ENCODE results near the gene MPIG6B.
"Not testable (repeated sequence)": the region's sequence is repeated elsewhere in the genome, so short reads cannot be mapped to it uniquely, and the experiment has no call there.

Gene MPIG6B

DNA sequence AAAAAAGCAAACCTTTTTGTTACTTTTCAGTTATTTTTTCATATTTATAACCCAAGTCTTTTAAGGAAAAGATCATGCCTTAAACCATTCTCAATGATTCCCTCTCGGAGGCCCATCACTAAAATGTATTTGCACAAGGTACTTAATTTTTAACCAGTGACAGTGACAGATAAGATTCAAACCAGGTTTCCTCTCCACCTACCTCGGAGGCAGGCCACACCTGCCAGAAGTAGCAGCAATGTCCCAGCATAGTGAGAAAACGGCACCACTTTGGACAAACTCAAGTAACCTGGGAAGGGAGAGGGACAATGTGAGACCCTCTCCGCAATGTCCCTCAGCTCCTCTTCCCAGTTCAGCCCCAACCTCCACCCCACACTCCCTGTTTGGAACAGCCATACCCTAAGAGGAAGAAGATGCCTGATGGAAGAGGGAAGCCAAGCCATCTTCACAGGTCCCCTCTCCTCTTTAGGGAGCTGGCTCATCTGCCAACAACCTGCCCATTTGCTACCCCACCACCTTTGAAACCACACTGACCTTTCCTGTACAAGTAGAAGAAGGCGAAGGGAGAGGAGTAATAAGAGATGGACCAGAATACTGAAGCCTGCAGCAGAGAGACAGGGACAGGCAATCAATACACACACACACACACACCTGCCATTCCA, 22.3 kb upstream of the MPIG6B start:
- no peak for DNase-seq (ENCODE audit: low spot score)

DNA sequence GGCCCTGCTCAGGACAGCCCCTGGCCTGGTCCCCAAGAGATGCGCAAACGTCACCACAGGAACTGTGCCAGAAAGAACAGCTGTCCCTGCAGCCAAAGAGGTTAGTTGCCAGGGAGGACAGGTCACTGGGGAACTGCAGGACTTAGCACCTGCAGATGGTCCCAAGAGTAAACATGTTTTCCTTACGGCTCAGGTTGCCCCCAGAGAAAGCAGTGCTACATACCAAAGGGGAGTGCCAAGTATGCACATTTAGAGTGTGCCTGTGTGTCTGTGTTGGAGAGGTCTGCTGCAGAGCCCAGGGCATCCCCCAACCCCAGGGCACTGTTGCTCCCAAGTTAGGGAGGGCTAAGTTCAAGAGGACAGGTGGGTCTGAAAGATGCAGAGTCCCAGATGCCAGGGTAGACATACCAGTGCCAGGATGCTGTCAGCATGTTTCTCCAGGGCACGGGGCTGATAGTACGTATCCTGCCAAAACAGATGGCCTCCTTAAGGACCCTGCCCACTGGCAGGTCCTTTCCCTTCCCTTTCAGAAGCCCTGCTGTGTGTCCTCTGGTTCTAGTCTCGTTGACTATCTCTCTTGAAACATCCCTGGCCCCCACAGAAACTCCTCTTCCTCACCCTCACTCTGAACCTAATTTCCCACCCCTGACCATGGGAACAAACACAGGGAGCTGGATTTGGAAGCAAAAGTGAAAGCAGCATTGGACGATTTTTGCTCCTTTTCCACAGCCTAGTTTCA, 21.3 kb upstream of the MPIG6B start:
- no peak for DNase-seq (ENCODE audit: low spot score)

DNA sequence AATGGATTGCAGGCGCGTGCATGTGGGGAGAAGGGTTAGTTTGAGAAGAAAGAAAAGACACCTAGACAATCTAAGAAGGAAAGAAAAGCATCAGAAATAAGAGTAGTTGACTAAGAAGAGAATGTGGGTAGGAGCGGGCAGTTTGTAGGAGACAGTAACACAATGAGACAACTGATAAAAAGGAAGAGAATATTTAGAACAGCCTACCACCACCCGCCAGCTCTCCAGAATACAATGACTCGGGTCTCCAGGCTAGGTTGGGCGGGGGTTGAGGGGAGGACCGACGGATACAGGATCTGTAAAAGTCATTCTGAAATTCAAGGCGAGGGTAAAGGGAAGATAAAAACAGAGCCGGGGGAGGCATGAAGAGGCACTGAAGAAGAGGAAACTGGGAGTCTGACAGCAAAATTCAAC, 20.8 kb upstream of the MPIG6B start:
- peak; percentile 7 for DNase-seq (ENCODE audit: low spot score)

DNA sequence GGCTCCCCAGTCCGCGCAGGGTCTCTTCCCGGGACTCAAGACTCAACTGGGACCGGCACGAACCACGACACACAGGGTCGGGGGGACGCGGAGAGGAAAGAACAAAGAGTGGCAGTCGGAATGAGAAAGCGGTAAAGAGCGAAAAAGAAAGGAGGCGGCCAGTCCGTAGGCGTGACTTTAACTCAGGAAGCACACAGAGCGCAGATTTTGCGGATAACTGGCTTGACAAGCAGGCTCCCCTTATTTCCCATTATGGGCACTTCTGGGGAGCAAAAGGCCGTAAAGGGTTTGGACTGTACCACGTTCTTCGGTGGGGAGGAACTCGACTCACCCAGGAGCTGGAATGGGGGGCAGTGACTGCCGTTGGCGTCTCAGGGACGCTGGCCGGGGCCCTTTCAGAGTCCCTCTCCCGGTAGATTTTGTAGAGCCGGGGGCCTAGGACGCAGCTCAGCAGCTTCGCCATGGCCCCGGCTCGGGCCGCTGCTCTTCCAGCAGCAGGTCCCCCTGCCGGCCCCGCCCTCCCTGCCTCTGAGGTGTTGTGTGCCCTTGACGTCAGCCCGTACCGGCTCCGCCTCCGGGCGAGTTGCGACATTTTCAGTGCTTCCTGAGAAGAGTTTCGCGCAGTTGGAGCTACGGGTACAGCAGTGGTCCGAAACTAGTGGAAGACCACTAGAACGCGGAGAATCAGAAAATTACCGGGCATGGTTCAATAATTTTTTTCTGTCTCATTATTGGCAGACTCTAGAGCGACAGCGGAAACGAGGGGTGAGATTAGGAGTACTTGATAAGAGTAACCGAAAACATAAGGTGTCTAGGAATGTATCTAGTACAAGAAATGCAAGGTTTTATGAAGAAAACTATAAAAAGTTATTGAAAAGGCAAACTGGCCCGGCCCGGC, 20.1 kb upstream of the MPIG6B start, which contains the start of gene ABHD16A:
Gene ABHD16A (minus strand): TSS at position 506 of the 898 bp plus-strand sequence. CDS start 43 bp downstream, at position 463.
- peak; percentile 97 for DNase-seq (ENCODE audit: low spot score)

DNA sequence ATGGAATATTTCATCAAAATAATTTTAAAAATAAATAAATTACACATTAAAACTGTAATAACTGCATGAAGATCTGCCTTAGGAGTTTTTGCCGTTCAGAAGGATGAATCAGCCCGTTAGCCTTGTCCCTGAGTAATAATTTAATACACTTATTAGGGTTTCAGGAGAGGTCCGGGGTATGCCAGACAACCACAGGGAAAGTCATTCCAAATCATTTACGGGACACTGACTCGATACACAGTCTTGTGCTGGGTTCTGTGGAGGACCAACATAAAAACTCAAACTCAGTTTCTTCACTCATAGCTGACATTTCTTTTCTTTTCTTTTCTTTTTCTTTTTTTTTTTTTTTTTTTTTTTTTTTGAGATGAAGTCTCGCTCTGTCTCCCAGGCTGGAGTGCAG, 17.2 kb upstream of the MPIG6B start:
- DNase-seq (ENCODE audit: low spot score): no peak

DNA sequence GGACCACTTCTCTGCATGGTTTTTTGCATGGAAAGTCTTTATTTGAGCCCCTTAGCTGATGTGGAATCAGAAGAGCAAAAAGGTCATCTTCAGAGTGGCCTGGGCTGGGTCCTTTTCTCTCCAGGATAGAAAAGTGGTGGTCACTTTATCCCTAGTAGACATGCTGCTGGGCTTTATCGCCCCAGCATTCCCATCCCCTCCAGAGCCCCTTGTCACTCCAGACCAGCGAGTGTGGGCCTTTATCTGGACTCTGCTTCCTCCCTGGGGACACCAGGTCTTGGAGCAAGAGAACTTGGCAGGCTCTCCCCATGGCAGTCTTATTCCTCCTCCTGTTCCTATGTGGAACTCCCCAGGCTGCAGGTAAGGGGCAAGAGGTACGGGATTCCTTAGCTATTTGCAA, 16.6 kb upstream of the MPIG6B start, which contains the start of gene LY6G6F:
Gene LY6G6F (plus strand): TSS at position 268 of the 400 bp plus-strand sequence. CDS start 41 bp downstream, at position 309.
- DNase-seq (ENCODE audit: low spot score): no peak

DNA sequence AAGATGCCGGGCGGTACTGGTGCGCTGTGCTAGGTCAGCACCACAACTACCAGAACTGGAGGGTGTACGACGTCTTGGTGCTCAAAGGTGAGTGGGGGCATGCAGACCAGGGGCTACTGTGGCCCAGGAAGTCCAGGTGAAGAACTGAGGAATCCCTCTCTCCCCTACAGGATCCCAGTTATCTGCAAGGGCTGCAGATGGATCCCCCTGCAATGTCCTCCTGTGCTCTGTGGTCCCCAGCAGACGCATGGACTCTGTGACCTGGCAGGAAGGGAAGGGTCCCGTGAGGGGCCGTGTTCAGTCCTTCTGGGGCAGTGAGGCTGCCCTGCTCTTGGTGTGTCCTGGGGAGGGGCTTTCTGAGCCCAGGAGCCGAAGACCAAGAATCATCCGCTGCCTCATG, 15.5 kb upstream of the MPIG6B start:
- DNase-seq (ENCODE audit: low spot score): no peak

DNA sequence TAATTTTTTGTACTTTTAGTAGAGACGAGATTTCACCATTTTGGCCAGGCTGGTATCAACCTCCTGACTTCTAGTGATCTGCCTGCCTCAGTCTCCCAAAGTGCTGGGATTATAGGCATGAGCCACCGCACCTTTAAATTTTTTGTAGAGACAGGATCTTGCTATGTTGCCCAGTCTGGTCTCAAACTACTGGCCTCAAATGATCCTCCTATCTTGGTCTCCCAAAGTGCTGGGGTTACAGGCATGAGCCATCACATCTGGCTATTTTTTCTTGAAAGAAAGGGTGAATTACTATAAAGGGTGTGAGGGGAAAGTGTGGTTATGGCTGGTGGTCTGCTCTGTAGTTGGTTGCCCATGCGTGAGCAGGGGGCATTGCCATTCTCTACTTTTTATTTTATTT, 14.9 kb upstream of the MPIG6B start:
- no peak for DNase-seq (ENCODE audit: low spot score)

DNA sequence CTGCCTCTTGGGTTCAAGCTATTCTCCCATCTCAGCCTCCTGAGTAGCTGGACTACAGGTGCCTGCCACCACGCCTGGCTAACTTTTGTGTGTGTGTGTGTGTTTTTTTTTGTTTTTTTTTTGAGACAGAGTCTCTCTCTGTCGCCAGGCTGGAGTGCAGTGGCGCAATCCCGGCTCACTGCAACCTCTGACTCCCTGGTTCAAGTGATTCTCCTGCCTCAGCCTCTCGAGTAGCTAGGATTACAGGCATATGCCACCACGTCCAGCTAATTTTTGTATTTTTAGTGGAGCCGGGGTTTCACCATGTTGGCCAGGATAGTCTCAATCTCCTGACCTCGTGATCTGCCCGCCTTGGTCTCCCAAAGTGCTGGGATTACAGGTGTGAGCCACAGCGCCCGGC, 14.0 kb upstream of the MPIG6B start:
- DNase-seq (ENCODE audit: low spot score): not testable (repeated sequence)

DNA sequence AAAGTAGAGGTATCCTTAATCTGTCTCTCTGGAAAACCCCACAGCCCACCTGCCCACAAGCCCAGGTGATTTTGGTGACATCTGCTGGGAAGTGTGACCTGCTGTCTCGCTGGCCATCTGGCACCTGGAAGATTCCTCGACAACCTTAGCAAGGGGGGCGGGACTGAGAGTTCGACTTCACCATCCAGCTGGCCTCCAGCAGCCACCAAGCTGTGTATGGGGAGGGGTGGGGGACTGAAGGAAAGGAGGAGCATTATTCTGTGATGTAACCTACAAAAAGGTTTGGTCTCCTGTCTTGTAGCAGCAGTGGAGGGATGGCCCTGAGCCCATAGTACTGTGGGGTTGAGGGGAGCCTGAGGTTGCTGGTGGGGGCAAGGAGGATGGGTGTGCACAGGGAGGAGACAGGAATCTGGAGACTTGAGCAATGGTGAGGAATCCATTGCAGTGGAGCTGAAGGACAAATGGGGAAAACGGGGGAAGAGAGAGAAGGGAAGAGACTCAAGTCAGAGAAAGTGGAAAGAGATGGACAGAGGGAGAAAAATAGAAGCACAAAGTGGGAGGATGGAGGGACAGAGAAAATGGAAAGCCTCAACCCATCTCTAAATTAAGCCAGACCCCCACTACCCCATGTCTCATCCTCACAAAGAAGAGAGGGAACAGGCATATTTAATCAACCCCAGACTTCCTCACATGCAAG, 12.5 kb upstream of the MPIG6B start:
- DNase-seq (ENCODE audit: low spot score): no peak

DNA sequence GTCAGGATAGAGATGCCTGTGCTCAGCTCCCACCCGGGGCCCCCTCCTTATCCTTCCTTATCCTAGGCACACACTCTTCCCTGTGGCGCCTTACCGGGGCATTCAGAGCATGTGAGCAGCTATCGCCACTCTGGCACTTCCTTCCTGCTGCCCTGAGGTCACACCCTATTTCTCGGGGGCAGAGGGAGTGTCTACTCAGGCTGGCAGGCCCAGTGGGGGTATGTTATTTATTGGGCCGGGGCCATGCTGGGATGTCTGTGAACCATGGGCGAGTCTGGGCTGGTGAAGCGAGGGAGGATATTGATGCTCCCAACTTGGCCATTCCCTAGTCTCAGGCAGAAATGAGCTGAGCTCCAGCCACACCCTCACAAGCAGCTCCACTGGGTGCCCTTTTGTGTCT, 11.9 kb upstream of the MPIG6B start:
- no peak for DNase-seq (ENCODE audit: low spot score)

DNA sequence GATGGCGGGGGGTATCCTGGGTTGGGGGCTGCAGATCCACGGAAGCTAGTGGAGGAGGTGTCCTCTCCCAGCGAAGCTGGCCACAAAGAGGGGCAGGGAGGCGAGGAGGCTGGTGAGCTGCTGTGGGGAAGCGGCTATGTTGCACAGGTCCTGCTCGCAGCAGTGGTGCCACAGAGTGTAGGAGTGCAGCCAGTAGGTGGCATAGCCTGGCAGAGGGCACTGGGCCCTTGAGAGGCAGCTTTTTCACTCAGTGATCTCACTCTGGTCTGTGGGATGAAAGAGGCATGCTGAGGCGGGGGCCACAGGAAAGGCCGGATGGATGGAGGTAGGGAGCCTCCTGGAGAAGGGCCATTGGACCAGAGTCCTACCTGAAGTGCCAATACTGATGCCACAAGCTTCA, 10.9 kb upstream of the MPIG6B start:
- no peak for DNase-seq (ENCODE audit: low spot score)

DNA sequence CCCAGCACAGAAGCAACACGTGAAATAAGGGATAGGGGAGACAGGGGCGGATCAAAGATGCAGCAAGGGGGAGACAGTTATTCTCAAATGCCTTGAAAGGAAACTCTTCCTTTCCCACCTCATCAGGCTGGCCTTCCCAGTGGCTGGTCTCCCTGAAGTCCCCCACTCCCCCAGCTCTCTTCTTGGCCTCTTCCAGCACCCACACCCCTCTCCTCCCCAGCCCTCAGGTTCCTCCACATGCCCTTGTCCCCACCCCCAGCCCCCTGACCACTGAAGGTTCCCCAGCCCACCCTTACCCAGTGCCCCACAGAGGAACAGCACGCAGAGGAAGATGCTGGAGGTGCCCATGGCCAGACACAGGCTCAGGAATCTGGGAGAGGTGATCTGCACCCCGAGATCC, 9.7 kb upstream of the MPIG6B start:
- no peak for DNase-seq (ENCODE audit: low spot score)

DNA sequence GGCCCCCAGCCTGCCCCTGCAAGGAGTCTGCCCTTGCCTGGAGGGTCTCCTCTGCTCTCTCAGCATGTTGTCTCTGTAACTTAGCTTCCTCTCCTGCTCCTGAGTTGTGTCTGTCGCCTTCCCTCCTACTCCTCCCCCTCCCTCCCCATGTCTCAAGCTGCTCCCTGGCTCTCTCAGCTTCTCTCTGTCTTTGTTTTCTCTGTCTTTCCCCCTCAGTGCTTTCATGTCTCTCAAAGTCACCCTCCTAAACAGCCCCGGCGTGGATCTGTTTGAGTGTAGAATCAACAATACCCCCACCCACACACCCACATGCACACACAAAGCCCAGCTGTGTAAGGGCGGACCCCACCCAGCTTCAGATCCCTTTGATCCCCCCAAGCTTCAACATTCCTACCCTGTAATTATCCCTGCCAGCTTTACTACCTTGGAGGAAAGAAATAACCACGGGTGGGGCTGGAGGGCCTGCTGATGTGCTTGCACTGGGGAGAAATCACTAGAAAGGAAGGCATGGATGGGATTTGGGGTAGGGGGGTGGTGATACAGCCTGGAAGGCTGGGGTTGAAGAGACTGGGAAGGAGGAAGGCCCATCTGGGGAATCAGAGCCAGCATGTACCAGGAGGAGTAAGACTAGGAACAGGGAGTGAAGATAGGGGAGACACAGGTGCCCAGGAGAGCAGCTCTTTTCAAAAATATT, 9.0 kb upstream of the MPIG6B start:
- no peak for DNase-seq (ENCODE audit: low spot score)

DNA sequence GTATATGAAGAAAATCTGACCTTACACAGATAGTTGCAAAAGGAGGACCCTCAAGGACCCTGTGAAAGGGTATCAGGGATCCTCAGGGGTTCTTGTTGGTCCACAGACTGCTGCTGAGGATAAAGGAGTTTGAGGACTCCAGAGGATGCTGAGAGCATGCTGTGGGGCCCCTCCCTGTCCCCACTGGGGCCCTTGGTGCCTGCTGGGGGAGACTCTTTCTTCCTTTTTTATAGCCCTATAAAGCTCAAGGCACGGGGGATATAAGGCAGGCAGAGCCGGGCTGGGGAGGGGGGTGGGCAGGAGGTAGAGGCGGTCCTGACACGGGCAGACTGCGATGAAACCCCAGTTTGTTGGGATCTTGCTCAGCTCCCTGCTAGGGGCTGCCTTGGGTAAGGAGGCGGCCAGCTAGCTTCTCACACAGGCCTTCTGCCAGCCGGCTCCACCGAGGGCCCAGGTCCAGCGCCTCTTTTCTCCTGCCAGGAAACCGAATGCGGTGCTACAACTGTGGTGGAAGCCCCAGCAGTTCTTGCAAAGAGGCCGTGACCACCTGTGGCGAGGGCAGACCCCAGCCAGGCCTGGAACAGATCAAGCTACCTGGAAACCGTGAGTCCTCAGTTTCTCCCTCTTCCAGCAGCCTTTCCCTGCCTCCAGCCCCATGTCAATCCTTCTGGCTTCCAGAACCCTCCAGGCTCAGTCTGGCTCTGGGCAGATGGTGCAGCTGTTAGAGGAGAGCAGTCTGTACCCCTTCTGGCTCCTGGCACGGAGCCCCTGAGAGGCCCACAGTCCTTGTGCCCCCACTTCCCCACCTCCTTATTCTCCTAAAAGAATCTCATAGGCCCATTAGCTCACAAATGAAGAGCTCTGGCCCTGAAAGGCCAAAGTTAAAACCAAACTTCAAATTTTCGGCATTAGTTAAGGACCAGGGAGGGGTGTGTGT, 7.9 kb upstream of the MPIG6B start, which contains the start of gene LY6G6D:
Gene LY6G6D (plus strand): TSS at position 327 of the 937 bp plus-strand sequence. CDS start 8 bp downstream, at position 335.
- DNase-seq (ENCODE audit: low spot score): no peak

DNA sequence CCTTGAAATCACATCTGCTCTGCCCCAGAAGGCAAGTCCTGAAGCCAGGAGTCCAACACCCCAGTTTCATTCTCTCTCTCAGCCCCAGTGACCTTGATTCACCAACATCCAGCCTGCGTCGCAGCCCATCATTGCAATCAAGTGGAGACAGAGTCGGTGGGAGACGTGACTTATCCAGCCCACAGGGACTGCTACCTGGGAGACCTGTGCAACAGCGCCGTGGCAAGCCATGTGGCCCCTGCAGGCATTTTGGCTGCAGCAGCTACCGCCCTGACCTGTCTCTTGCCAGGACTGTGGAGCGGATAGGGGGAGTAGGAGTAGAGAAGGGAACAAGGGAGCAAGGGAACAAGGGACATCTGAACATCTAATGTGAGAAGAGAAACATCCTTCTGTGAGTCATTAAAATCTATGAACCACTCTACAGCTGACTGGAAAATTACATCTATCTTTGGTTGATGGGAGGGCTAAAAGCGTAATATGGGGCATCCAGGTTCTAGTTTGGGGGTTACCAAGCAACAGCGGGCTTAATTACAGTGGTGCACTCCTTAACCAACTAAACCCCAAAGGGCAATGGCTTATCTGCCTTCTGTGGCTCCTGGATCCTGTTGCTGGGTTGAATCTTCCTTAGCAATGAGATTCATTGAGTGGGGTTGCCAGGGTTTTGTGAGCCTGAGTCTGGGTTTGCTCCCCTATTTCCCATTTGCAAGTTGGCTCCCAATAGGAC, 5.5 kb upstream of the MPIG6B start:
- no peak for DNase-seq (ENCODE audit: low spot score)

DNA sequence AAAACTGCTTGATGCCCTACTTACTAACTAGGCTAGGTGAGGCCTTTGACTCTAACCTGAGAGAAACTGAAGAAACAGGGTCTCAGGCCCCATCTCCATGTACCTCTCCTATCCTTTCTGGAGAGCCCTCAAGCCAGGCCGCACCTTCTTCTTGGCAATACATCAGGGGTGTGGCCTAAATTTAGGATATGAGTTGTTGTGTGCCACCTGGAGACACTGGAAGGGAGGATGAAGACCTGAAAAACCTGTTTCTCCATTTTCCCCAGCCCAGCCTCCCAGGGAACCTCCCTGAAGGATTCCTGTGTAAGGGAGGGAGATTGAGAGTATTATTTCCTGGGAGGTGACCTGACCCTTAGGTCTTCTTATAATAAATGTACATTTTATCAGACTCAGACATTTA, 4.9 kb upstream of the MPIG6B start:
- DNase-seq (ENCODE audit: low spot score): no peak

DNA sequence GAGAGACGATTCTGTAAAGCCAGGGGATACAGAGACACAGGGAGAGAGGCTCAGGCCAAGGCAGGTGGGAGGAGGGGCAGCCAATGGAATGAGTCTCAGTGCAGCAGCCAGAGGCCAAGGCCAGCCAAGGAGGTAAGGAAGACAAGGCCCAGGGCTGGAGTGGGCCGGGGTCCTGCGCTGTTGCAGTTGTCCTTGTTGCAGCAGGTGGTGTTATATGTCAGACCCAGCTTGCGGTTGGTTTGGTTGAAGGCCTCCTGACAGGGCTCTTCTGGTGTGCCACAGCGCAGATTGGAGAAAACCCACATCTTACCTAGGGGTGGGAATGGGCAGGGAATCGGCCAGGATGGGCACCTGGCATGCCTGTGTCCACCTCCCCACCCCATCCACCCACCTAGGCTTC, 4.2 kb upstream of the MPIG6B start:
- DNase-seq (ENCODE audit: low spot score): no peak

DNA sequence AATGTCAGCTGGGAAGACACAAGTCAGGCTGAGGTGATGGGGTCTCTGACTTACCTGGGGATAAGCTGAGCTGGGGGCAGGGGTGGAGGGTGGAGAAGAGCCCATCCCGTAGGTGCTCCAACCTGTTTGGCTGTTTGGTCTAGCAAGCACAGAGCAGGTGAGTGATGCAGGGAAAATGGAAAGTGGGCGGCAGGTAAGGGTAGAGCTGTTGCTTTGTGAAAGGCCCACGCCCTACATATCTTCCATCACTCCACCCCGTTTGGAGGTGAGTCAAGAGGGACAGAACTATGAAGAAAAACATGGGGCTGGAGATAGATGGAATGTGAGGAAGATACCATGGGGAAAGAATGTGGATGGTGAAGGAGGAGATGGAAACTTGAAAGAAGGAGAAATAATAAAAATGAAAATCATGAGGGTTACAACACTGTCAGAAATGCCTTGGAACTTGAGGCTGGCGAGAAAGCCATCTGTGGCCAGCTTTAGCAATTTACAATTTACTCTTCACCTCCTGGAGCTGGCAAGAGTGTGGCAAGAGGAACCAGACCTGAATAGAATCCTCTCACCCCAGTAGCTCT, 2.9 kb upstream of the MPIG6B start:
- DNase-seq (ENCODE audit: low spot score): no peak
